ENCODE measurements around the gene IRX5. TPM values are rescaled to one million over a fixed set of nuclear protein-coding genes. Genes with fewer than 3 reads are reported as not detected.

Gene IRX5
- total RNA-seq, 4 donors from 2014 or later = 1.3 TPM; not detected in 3

- H3K36me3 ChIP-seq = no peaks in the 10 kb centered on the region
- WGBS, 2 donors = 13 to 19% methylated on average over 27 to 48 of the region's 56 CpGs
- no peaks in the 10 kb centered on the region for H3K9me3 ChIP-seq
- H3K27ac ChIP-seq = no peak overlapping the region
- H3K4me1 ChIP-seq = peaks cover 15 to 48% of the 10 kb centered on the region in 2 donors
- intact Hi-C loops (cut with DNase I) = no loop called here
- no peak for DNase-seq
- H3K4me3 ChIP-seq (replicated peaks in 1 of 3) = no peak overlapping the region
- H3K27me3 ChIP-seq = peaks cover 71% of the 10 kb centered on the region
- TF ChIP-seq CTCF (IDR thresholded peaks at IDR 0.05) = no peak
- TF ChIP-seq POLR2A (IDR thresholded peaks at IDR 0.05) = no peak
Measured at GRCh38 chr16:54936201-54936978, 5.7 kb downstream of the IRX5 start.

GRCh38 chr16:54936979-54937670 is 6.5 kb downstream of the IRX5 start:
- WGBS, 2 donors = 0 to 2% methylated on average over 5 to 37 of the region's 39 CpGs
- TF ChIP-seq POLR2A (IDR thresholded peaks at IDR 0.05) (no peak), CTCF (IDR thresholded peaks at IDR 0.05) (peak in 1 of 6 experiments; percentile 24)
- no peak overlapping the region for H3K27ac ChIP-seq
- peaks cover 64% of the 10 kb centered on the region for H3K27me3 ChIP-seq
- H3K4me1 ChIP-seq = peaks cover 10 to 41% of the 10 kb centered on the region in 2 donors
- peak in 1 of 2 donors; percentile 20 for DNase-seq
- no peaks in the 10 kb centered on the region for H3K9me3 ChIP-seq
- intact Hi-C loops (cut with DNase I) = no loop called here
- no peaks in the 10 kb centered on the region for H3K36me3 ChIP-seq
- H3K4me3 ChIP-seq (replicated peaks in 1 of 3) = peak overlapping the region in 1 of 3 donors; percentile 2

- intact Hi-C loops (cut with DNase I) = no loop called here
Measured at GRCh38 chr16:54937671-54938211, 7.1 kb downstream of the IRX5 start.

GRCh38 chr16:54938212-54939028 is 7.8 kb downstream of the IRX5 start:
- Histone ChIP-seq H3K27ac (no peak overlapping the region), H3K4me1 (peaks cover 10 to 29% of the 10 kb centered on the region in 2 donors), H3K27me3 (peaks cover 54% of the 10 kb centered on the region), H3K36me3 (no peaks in the 10 kb centered on the region), H3K9me3 (no peaks in the 10 kb centered on the region), H3K4me3 (replicated peaks in 1 of 3) (no peak overlapping the region)
- TF ChIP-seq CTCF (IDR thresholded peaks at IDR 0.05) = no peak
- no peak for TF ChIP-seq POLR2A (IDR thresholded peaks at IDR 0.05)
- intact Hi-C loops (cut with DNase I) = no loop called here
- WGBS, 2 donors = 8 to 16% methylated on average over 35 to 42 of the region's 59 CpGs
- DNase-seq = no peak

More at GRCh38 chr16:54937671-54938211, 7.1 kb downstream of the IRX5 start:
- H3K4me1 ChIP-seq = peaks cover 10 to 35% of the 10 kb centered on the region in 2 donors
- no peak for TF ChIP-seq POLR2A (IDR thresholded peaks at IDR 0.05)
- no peak for TF ChIP-seq CTCF (IDR thresholded peaks at IDR 0.05)
- WGBS, 2 donors = 4 to 11% methylated on average over 20 of the region's 35 CpGs
- no peak for DNase-seq
- H3K27me3 ChIP-seq = peaks cover 58% of the 10 kb centered on the region
- no peaks in the 10 kb centered on the region for H3K36me3 ChIP-seq
- H3K9me3 ChIP-seq = no peaks in the 10 kb centered on the region
- H3K4me3 ChIP-seq (replicated peaks in 1 of 3) = peak overlapping the region in 1 of 3 donors; percentile 2
- no peak overlapping the region for H3K27ac ChIP-seq
